ENCODE measurements around the gene GALNT5.

DNA sequence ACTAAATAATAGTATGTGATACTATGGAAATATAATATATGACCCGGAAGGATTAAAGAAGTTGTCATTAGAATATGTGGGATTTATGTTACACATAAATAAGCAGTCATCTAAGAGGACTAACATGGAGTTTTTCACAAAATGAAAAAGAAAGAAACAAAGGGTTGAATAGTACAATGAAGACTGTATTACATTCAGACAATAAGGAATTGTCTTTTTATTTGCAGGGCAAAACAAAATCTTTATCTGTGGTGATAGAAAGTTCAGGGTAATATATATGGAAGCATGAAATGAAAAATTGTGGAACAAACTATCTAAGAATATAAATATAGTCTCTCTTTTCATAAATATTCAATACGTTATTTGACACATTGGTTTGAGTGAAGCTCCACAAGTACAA is 62.3 kb downstream of the GALNT5 start:
- no peak for TF ChIP-seq POLR2A (IDR thresholded peaks at IDR 0.05; ENCODE audit: low read depth)
- TF ChIP-seq, protein P1, sequence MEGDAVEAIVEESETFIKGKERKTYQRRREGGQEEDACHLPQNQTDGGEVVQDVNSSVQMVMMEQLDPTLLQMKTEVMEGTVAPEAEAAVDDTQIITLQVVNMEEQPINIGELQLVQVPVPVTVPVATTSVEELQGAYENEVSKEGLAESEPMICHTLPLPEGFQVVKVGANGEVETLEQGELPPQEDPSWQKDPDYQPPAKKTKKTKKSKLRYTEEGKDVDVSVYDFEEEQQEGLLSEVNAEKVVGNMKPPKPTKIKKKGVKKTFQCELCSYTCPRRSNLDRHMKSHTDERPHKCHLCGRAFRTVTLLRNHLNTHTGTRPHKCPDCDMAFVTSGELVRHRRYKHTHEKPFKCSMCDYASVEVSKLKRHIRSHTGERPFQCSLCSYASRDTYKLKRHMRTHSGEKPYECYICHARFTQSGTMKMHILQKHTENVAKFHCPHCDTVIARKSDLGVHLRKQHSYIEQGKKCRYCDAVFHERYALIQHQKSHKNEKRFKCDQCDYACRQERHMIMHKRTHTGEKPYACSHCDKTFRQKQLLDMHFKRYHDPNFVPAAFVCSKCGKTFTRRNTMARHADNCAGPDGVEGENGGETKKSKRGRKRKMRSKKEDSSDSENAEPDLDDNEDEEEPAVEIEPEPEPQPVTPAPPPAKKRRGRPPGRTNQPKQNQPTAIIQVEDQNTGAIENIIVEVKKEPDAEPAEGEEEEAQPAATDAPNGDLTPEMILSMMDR (IDR thresholded peaks at IDR 0.05) = no peak

Data from esophagus muscularis mucosa (tissue), 3 donors.